Lower leg skin (tissue), 3 donors: ENCODE results near the gene WIPF1.

ENCODE experiments used
- CTCF ChIP-seq, 3 donors: fragments of 450-650 bp; IDR thresholded peaks; one replicate each; pipeline ENCODE4 v1.5.1; 2016; ENCODE audit warnings: antibody characterized with exemption in 3 of 3, mild to moderate bottlenecking in 3 of 3, moderate library complexity in 2 of 3
- POLR2A ChIP-seq, 2 donors: fragments of 450-650 bp; IDR thresholded peaks; one replicate each; pipeline ENCODE4 v1.6.1; 2016 to 2017; ENCODE audit warnings: antibody characterized with exemption in 2 of 2, mild to moderate bottlenecking in 1 of 2, moderate library complexity in 1 of 2

GRCh38 chr2:174623690-174624089 is 26.1 kb upstream of the WIPF1 start:
- TF ChIP-seq CTCF (IDR thresholded peaks at IDR 0.05) (no peak), POLR2A (IDR thresholded peaks at IDR 0.05) (no peak)
